Stimulated activated naive CD8-positive, alpha-beta T cell treated with anti-CD3 and anti-CD28 coated beads, Interleukin-15, amount 100 ng/mL, for 72 hours (primary cell): ENCODE results near the gene MNS1.
A peak's percentile ranks its signal among the peaks of the same experiment; 100 is the strongest.
"Not testable (repeated sequence)": the region's sequence is repeated elsewhere in the genome, so short reads cannot be mapped to it uniquely, and the experiment has no call there.

Experiments used
- ATAC-seq: fragments of 150-1000 bp; cut with Tn5 transposase; 2 replicates; pipeline ENCODE4 v1.10.0; 2021; ENCODE audit warnings: mild to moderate bottlenecking, moderate library complexity
- DNase-seq, 2 donors: peaks; one replicate each; pipeline ENCODE4 v3.0.0; 2021 to 2022
- H3K27ac Mint-ChIP-seq, 2 donors: one replicate each; pipeline ENCODE4 v1.8.0; 2022; ENCODE audit warnings: mild to moderate bottlenecking in 2 of 2, mixed read lengths in 2 of 2, moderate library complexity in 2 of 2
- H3K27me3 Mint-ChIP-seq: one replicate; pipeline ENCODE4 v1.8.0; 2022; ENCODE audit warnings: mixed read lengths
- H3K4me1 Mint-ChIP-seq: one replicate; pipeline ENCODE4 v1.8.0; 2022; ENCODE audit warnings: mild to moderate bottlenecking, mixed read lengths
- H3K4me3 Mint-ChIP-seq, 2 donors: one replicate each; pipeline ENCODE4 v1.8.0; 2022; ENCODE audit warnings: mild to moderate bottlenecking in 2 of 2, mixed read lengths in 2 of 2, moderate library complexity in 1 of 2
- H3K9me3 Mint-ChIP-seq, 2 donors: one replicate each; pipeline ENCODE4 v1.8.0; 2022; ENCODE audit warnings: mixed read lengths in 2 of 2

MNS1 gene

GRCh38 chr15:56464893-56465520 is at the start of gene MNS1:
TSS of gene MNS1 (minus strand) at chr15:56465137. CDS start at chr15:56464972, 165 bp downstream.
- no peaks in the 10 kb centered on the region for H3K9me3 Mint-ChIP-seq
- peak within 1 kb of the TSS; percentile 90 to 96 for H3K27ac Mint-ChIP-seq
- ATAC-seq, result peak; percentile 99
- H3K4me1 Mint-ChIP-seq, result peaks cover 25% of the 10 kb centered on the region
- H3K27me3 Mint-ChIP-seq, result peaks cover 27% of the 10 kb centered on the region
- peak; percentile 82 to 90 for DNase-seq
- H3K4me3 Mint-ChIP-seq, result peak within 1 kb of the TSS; percentile 96 to 97

GRCh38 chr15:56496635-56497034 is 31.7 kb upstream of the MNS1 start:
- H3K4me1 Mint-ChIP-seq, result no peaks in the 10 kb centered on the region
- no peak overlapping the region for H3K27ac Mint-ChIP-seq
- DNase-seq, result peak in 1 of 2 donors; percentile 6
- peak overlapping the region in 1 of 2 donors; percentile 20 for H3K4me3 Mint-ChIP-seq
- peak; percentile 73 for ATAC-seq
- H3K27me3 Mint-ChIP-seq, result peaks cover 9% of the 10 kb centered on the region
- H3K9me3 Mint-ChIP-seq, result no peaks in the 10 kb centered on the region

- Mint-ChIP-seq H3K27me3 (peaks cover 9% of the 10 kb centered on the region), H3K4me1 (no peaks in the 10 kb centered on the region), H3K27ac (no peak overlapping the region), H3K4me3 (no peak overlapping the region), H3K9me3 (no peaks in the 10 kb centered on the region)
- ATAC-seq, result no peak
- DNase-seq, result no peak
Measured at GRCh38 chr15:56495533-56495932, 30.6 kb upstream of the MNS1 start.

- Mint-ChIP-seq H3K9me3 (no peaks in the 10 kb centered on the region), H3K27me3 (peaks cover 9% of the 10 kb centered on the region), H3K4me3 (no peak overlapping the region), H3K4me1 (no peaks in the 10 kb centered on the region), H3K27ac (no peak overlapping the region)
- DNase-seq, result no peak
- no peak for ATAC-seq
Measured at GRCh38 chr15:56495053-56495452, 30.1 kb upstream of the MNS1 start.

GRCh38 chr15:56492791-56493555 is 28.0 kb upstream of the MNS1 start:
- no peak overlapping the region for H3K27ac Mint-ChIP-seq
- DNase-seq, result no peak
- no peak overlapping the region for H3K4me3 Mint-ChIP-seq
- no peak for ATAC-seq
- no peaks in the 10 kb centered on the region for H3K4me1 Mint-ChIP-seq
- no peaks in the 10 kb centered on the region for H3K9me3 Mint-ChIP-seq
- H3K27me3 Mint-ChIP-seq, result peaks cover 9% of the 10 kb centered on the region

GRCh38 chr15:56492236-56492635 is 27.3 kb upstream of the MNS1 start:
- DNase-seq (no peak), ATAC-seq (no peak)
- Mint-ChIP-seq H3K27ac (peak overlapping the region in 1 of 2 donors; percentile 42), H3K4me3 (no peak overlapping the region), H3K27me3 (peaks cover 9% of the 10 kb centered on the region), H3K9me3 (no peaks in the 10 kb centered on the region), H3K4me1 (no peaks in the 10 kb centered on the region)

GRCh38 chr15:56491110-56491722 is 26.3 kb upstream of the MNS1 start:
- H3K27ac Mint-ChIP-seq, result no peak overlapping the region
- ATAC-seq, result peak; percentile 63
- H3K4me1 Mint-ChIP-seq, result no peaks in the 10 kb centered on the region
- peak; percentile 36 to 50 for DNase-seq
- H3K4me3 Mint-ChIP-seq, result no peak overlapping the region
- peaks cover 9% of the 10 kb centered on the region for H3K27me3 Mint-ChIP-seq
- H3K9me3 Mint-ChIP-seq, result no peaks in the 10 kb centered on the region

- no peak overlapping the region for H3K4me3 Mint-ChIP-seq
- no peak overlapping the region for H3K27ac Mint-ChIP-seq
- H3K27me3 Mint-ChIP-seq, result peaks cover 9% of the 10 kb centered on the region
- no peak for DNase-seq
- no peak for ATAC-seq
- H3K4me1 Mint-ChIP-seq, result no peaks in the 10 kb centered on the region
- H3K9me3 Mint-ChIP-seq, result no peaks in the 10 kb centered on the region
Measured at GRCh38 chr15:56490461-56490860, 25.5 kb upstream of the MNS1 start.

- not testable (repeated sequence) for ATAC-seq, H3K27ac Mint-ChIP-seq, DNase-seq, H3K4me1 Mint-ChIP-seq, H3K4me3 Mint-ChIP-seq, H3K27me3 Mint-ChIP-seq, H3K9me3 Mint-ChIP-seq
Measured at GRCh38 chr15:56486206-56486605, 21.3 kb upstream of the MNS1 start.

- not testable (repeated sequence) for ATAC-seq, H3K27me3 Mint-ChIP-seq, H3K27ac Mint-ChIP-seq, DNase-seq, H3K9me3 Mint-ChIP-seq, H3K4me3 Mint-ChIP-seq, H3K4me1 Mint-ChIP-seq
Measured at GRCh38 chr15:56485426-56485825, 20.5 kb upstream of the MNS1 start.

GRCh38 chr15:56484287-56484686 is 19.4 kb upstream of the MNS1 start:
- Mint-ChIP-seq H3K9me3 (peaks cover 3 to 4% of the 10 kb centered on the region in 2 donors), H3K4me1 (no peaks in the 10 kb centered on the region), H3K27ac (no peak overlapping the region), H3K27me3 (no peaks in the 10 kb centered on the region), H3K4me3 (no peak overlapping the region)
- no peak for DNase-seq
- no peak for ATAC-seq

GRCh38 chr15:56475351-56475750 is 10.4 kb upstream of the MNS1 start:
- no peak for DNase-seq
- H3K9me3 Mint-ChIP-seq, result peaks cover 7% of the 10 kb centered on the region in 2 donors
- H3K4me1 Mint-ChIP-seq, result no peaks in the 10 kb centered on the region

GRCh38 chr15:56473017-56473416 is 8.1 kb upstream of the MNS1 start:
- no peak overlapping the region for H3K27ac Mint-ChIP-seq
- DNase-seq (no peak), ATAC-seq (no peak)
- no peaks in the 10 kb centered on the region for H3K27me3 Mint-ChIP-seq
- H3K4me1 Mint-ChIP-seq, result peaks cover 9% of the 10 kb centered on the region
- no peaks in the 10 kb centered on the region for H3K9me3 Mint-ChIP-seq
- no peak overlapping the region for H3K4me3 Mint-ChIP-seq

More at GRCh38 chr15:56475351-56475750, 10.4 kb upstream of the MNS1 start:
- H3K4me3 Mint-ChIP-seq, result no peak overlapping the region
- no peak for ATAC-seq
- no peaks in the 10 kb centered on the region for H3K27me3 Mint-ChIP-seq
- no peak overlapping the region for H3K27ac Mint-ChIP-seq

GRCh38 chr15:56472278-56472677 is 7.3 kb upstream of the MNS1 start:
- no peaks in the 10 kb centered on the region for H3K9me3 Mint-ChIP-seq
- peaks cover 11% of the 10 kb centered on the region for H3K4me1 Mint-ChIP-seq
- DNase-seq, result no peak

GRCh38 chr15:56471440-56472069 is 6.6 kb upstream of the MNS1 start:
- DNase-seq, result no peak
- Mint-ChIP-seq H3K4me1 (peaks cover 11% of the 10 kb centered on the region), H3K9me3 (no peaks in the 10 kb centered on the region), H3K27ac (no peak overlapping the region), H3K27me3 (no peaks in the 10 kb centered on the region), H3K4me3 (no peak overlapping the region)
- no peak for ATAC-seq

More at GRCh38 chr15:56472278-56472677, 7.3 kb upstream of the MNS1 start:
- H3K27me3 Mint-ChIP-seq, result no peaks in the 10 kb centered on the region
- ATAC-seq, result no peak
- H3K4me3 Mint-ChIP-seq, result no peak overlapping the region
- H3K27ac Mint-ChIP-seq, result no peak overlapping the region

- peaks cover 22% of the 10 kb centered on the region for H3K4me1 Mint-ChIP-seq
- H3K4me3 Mint-ChIP-seq, result no peak overlapping the region
- DNase-seq, result no peak
- no peak for ATAC-seq
- no peaks in the 10 kb centered on the region for H3K9me3 Mint-ChIP-seq
- peaks cover 8% of the 10 kb centered on the region for H3K27me3 Mint-ChIP-seq
- H3K27ac Mint-ChIP-seq, result no peak overlapping the region
Measured at GRCh38 chr15:56469483-56469882, 4.5 kb upstream of the MNS1 start.
